ENCODE data around the gene CENPM.

DNA sequence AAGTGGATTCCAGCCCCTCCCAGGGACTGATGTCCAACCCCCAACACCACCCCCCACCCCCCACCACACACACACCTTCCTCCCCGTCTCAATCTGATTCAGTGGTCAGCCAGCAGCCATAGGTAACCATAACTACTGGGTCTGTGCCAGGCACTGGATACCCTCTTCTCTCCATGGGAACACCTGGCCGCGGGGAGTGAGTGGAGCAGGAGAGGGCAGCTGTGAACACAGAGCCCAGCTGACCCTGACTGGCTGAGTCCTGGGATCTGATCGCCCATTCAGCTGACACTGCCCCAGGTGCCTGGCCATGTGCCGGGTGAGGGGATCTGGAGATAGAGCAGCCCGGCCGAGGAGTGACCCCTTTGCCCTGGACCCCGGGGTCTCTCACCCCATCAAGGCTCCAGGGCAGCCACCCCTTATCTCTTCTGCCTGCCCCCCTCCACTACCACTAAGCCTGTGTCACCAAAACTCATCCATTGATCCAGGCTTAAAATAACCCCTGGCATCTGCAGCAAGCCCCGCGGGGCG, 29.5 kb downstream of the CENPM start:
- TF ChIP-seq POLR2AphosphoS5 (IDR thresholded peaks at IDR 0.05): no peak
- TF ChIP-seq, protein P1, sequence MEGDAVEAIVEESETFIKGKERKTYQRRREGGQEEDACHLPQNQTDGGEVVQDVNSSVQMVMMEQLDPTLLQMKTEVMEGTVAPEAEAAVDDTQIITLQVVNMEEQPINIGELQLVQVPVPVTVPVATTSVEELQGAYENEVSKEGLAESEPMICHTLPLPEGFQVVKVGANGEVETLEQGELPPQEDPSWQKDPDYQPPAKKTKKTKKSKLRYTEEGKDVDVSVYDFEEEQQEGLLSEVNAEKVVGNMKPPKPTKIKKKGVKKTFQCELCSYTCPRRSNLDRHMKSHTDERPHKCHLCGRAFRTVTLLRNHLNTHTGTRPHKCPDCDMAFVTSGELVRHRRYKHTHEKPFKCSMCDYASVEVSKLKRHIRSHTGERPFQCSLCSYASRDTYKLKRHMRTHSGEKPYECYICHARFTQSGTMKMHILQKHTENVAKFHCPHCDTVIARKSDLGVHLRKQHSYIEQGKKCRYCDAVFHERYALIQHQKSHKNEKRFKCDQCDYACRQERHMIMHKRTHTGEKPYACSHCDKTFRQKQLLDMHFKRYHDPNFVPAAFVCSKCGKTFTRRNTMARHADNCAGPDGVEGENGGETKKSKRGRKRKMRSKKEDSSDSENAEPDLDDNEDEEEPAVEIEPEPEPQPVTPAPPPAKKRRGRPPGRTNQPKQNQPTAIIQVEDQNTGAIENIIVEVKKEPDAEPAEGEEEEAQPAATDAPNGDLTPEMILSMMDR (IDR thresholded peaks at IDR 0.05): no peak
